GM12864 (cell line): Measurements from ENCODE around the gene PHB1.
"Not testable (repeated sequence)": the region's sequence is repeated elsewhere in the genome, so short reads cannot be mapped to it uniquely, and the experiment has no call there.

Experiments
- DNase-seq: peaks from one replicate; pipeline ENCODE4 v3.0.0-alpha.2; 2011; ENCODE audit warnings: low read depth
- H3K4me3 ChIP-seq: 2 replicates; pipeline ENCODE4 v1.5.1; 2011; ENCODE audit warnings: mild to moderate bottlenecking, low read depth, low read length, control low read depth
- CTCF ChIP-seq: IDR thresholded peaks from 2 replicates; pipeline ENCODE4 v1.5.1; 2011; ENCODE audit warnings: low read depth, mild to moderate bottlenecking, moderate library complexity, low read length, control low read depth, inconsistent platforms; ENCODE audit errors: missing control alignments

The PHB1 gene

GRCh38 chr17:49390548-49391324 is 23.9 kb downstream of the PHB1 start:
- H3K4me3 ChIP-seq = peak overlapping the region; percentile 5
- no peak for TF ChIP-seq CTCF
- DNase-seq = no peak

- H3K4me3 ChIP-seq, DNase-seq: not testable (repeated sequence)
Measured at GRCh38 chr17:49389514-49390347, 25.0 kb downstream of the PHB1 start.

- DNase-seq = no peak
- H3K4me3 ChIP-seq = peak overlapping the region; percentile 13; the same call in 1 of the 2 replicates
- no peak for TF ChIP-seq CTCF
Measured at GRCh38 chr17:49388692-49389513, 25.8 kb downstream of the PHB1 start.

- no peak for DNase-seq
- TF ChIP-seq CTCF = no peak
- H3K4me3 ChIP-seq = peak overlapping the region; percentile 13
Measured at GRCh38 chr17:49388290-49388640, 26.4 kb downstream of the PHB1 start.

GRCh38 chr17:49387498-49388289 is 27.0 kb downstream of the PHB1 start:
- H3K4me3 ChIP-seq = peak overlapping the region; percentile 13; the same call in 1 of the 2 replicates
- TF ChIP-seq CTCF = no peak
- DNase-seq = no peak

GRCh38 chr17:49386373-49386772 is 28.3 kb downstream of the PHB1 start:
- no peak overlapping the region for H3K4me3 ChIP-seq
- no peak for DNase-seq
- TF ChIP-seq CTCF = no peak
